IMR-90 (cell line): ENCODE results near the gene LRRC3C. TPM values are rescaled to one million over a fixed set of nuclear protein-coding genes. Genes with fewer than 3 reads are reported as not detected.

Experiments used
- ATAC-seq: fragments of 200-7000 bp; cut with Tn5 transposase; 2 replicates; pipeline ENCODE4 v1.9.1; 2020; ENCODE audit warnings: low read depth, mild to moderate bottlenecking, moderate library complexity
- BruUV-seq: library from RNA; stranded (reverse); fragments of 400-500 nt; replicated peaks from 2 replicates; lab custom pipeline; 2021; lab: Mats Ljungman, UMichigan
- CTCF ChIA-PET: fragments of 300-600 bp; formaldehyde crosslinking; extraction: SDS; loops from one replicate; lab custom pipeline; 2021; ENCODE audit warnings: antibody characterized with exemption; lab: Yijun Ruan, JAX
- POLR2A ChIA-PET: fragments of 300-600 bp; sonication (Branson Sonifier 250); formaldehyde crosslinking; loops from one replicate; lab custom pipeline; 2022; ENCODE audit warnings: antibody characterized with exemption; ENCODE audit not compliant: unreplicated experiment; lab: Charles Lee
- DNase-seq: peaks from one replicate; pipeline ENCODE4 v3.0.0; 2013
- H2AFZ ChIP-seq: replicated peaks from 2 replicates; pipeline ENCODE3; 2013; ENCODE audit warnings: low read length, mild to moderate bottlenecking; ENCODE audit not compliant: poor library complexity
- H2AK5ac ChIP-seq: 2 replicates; pipeline ENCODE4 v1.6.1; 2013; ENCODE audit warnings: low read depth, low read length, inconsistent platforms
- H2AK9ac ChIP-seq: replicated peaks from 2 replicates; pipeline ENCODE3; 2013; ENCODE audit warnings: mild to moderate bottlenecking, low read depth, low read length, moderate library complexity; ENCODE audit not compliant: poor library complexity
- H2BK120ac ChIP-seq: 2 replicates; pipeline ENCODE4 v1.6.1; 2013; ENCODE audit warnings: low read depth, low read length, inconsistent platforms
- H2BK15ac ChIP-seq: 3 replicates; pipeline ENCODE4 v1.6.1; 2013; ENCODE audit warnings: low read depth, low read length, inconsistent platforms
- H2BK20ac ChIP-seq: 2 replicates; pipeline ENCODE4 v1.6.1; 2013; ENCODE audit warnings: low read depth, mild to moderate bottlenecking, inconsistent platforms, low read length, moderate library complexity
- H2BK5ac ChIP-seq: 2 replicates; pipeline ENCODE4 v1.6.1; 2013; ENCODE audit warnings: mild to moderate bottlenecking, low read depth, low read length, inconsistent platforms; ENCODE audit not compliant: poor library complexity, severe bottlenecking
- H3K14ac ChIP-seq: replicated peaks from 2 replicates; pipeline ENCODE4 v1.6.1; 2013; ENCODE audit warnings: low read depth, low read length, inconsistent platforms
- H3K18ac ChIP-seq: 2 replicates; pipeline ENCODE4 v1.6.1; 2013; ENCODE audit warnings: low read depth, low read length, control low read depth
- H3K23ac ChIP-seq: 2 replicates; pipeline ENCODE4 v1.6.1; 2013; ENCODE audit warnings: low read depth, low read length, inconsistent platforms
- H3K27ac ChIP-seq: 2 replicates; pipeline ENCODE4 v1.5.1; 2013; ENCODE audit warnings: mild to moderate bottlenecking, control low read depth, low read length; ENCODE audit not compliant: insufficient read depth
- H3K27me3 ChIP-seq: 2 replicates; pipeline ENCODE4 v1.6.1; 2013; ENCODE audit warnings: low read length; ENCODE audit not compliant: control insufficient read depth, insufficient read depth
- H3K36me3 ChIP-seq: 2 replicates; pipeline ENCODE4 v1.6.1; 2013; ENCODE audit warnings: low read length, mixed read lengths; ENCODE audit not compliant: control insufficient read depth, insufficient read depth
- H3K4ac ChIP-seq: 2 replicates; pipeline ENCODE4 v1.6.1; 2013; ENCODE audit warnings: low read depth, low read length, inconsistent platforms
- H3K4me1 ChIP-seq: 2 replicates; pipeline ENCODE4 v1.6.1; 2013; ENCODE audit warnings: low read length, mixed read lengths; ENCODE audit not compliant: control insufficient read depth, insufficient read depth
- H3K4me2 ChIP-seq: 2 replicates; pipeline ENCODE4 v1.6.1; 2013; ENCODE audit warnings: low read depth, mild to moderate bottlenecking, control low read depth, low read length, moderate library complexity
- H3K4me3 ChIP-seq: 2 replicates; pipeline ENCODE4 v1.5.1; 2013; ENCODE audit warnings: low read depth, mild to moderate bottlenecking, control low read depth, low read length, moderate library complexity; ENCODE audit not compliant: insufficient read depth
- H3K56ac ChIP-seq: 2 replicates; pipeline ENCODE4 v1.6.1; 2013; ENCODE audit warnings: low read length, inconsistent platforms; ENCODE audit not compliant: insufficient read depth; ENCODE audit errors: extremely low read depth
- H3K79me1 ChIP-seq, 2 experiments: 2 replicates each; pipeline ENCODE4 v1.6.1; 2013; ENCODE audit warnings: low read length in 2 of 2, inconsistent platforms in 1 of 2, low read depth in 1 of 2
- H3K9ac ChIP-seq: 2 replicates; pipeline ENCODE4 v1.6.1; 2013; ENCODE audit warnings: low read depth, low read length, control low read depth
- H3K9me1 ChIP-seq: 2 replicates; pipeline ENCODE4 v1.6.1; 2013; ENCODE audit warnings: low read length, inconsistent platforms; ENCODE audit not compliant: insufficient read depth
- H3K9me3 ChIP-seq: 2 replicates; pipeline ENCODE4 v1.6.1; 2013; ENCODE audit warnings: low read length; ENCODE audit not compliant: control insufficient read depth, insufficient read depth
- H4K20me1 ChIP-seq: 2 replicates; pipeline ENCODE4 v1.6.1; 2013; ENCODE audit warnings: low read length, inconsistent platforms; ENCODE audit not compliant: insufficient read depth
- H4K5ac ChIP-seq: 2 replicates; pipeline ENCODE4 v1.6.1; 2013; ENCODE audit warnings: mild to moderate bottlenecking, low read depth, low read length, control low read depth
- H4K8ac ChIP-seq, 2 experiments: 2 replicates each; pipeline ENCODE4 v1.6.1; 2013; ENCODE audit warnings: low read depth in 2 of 2, low read length in 2 of 2, control low read depth in 1 of 2, inconsistent platforms in 1 of 2
- H4K91ac ChIP-seq: 2 replicates; pipeline ENCODE4 v1.6.1; 2013; ENCODE audit warnings: low read depth, low read length, inconsistent platforms; ENCODE audit not compliant: insufficient read depth
- BHLHE40 ChIP-seq: fragments of 150-350 bp; IDR thresholded peaks from 2 replicates; pipeline ENCODE4 v1.6.1; 2016; ENCODE audit warnings: mild to moderate bottlenecking, low read depth, low read length
- CHD1 ChIP-seq: IDR thresholded peaks from 2 replicates; pipeline ENCODE4 v1.6.1; 2012; ENCODE audit warnings: low read depth, low read length, improper control_type of control experiment
- FOS ChIP-seq: fragments of 150-350 bp; IDR thresholded peaks from 2 replicates; pipeline ENCODE4 v1.6.1; 2016; ENCODE audit warnings: low read depth, low read length
- MAFK ChIP-seq: IDR thresholded peaks from 2 replicates; pipeline ENCODE4 v1.6.1; 2012; ENCODE audit warnings: low read depth, low read length, improper control_type of control experiment
- MAZ ChIP-seq: IDR thresholded peaks from 2 replicates; pipeline ENCODE4 v1.6.1; 2012; ENCODE audit warnings: low read depth, mild to moderate bottlenecking, low read length, improper control_type of control experiment, moderate library complexity, borderline replicate concordance
- MXI1 ChIP-seq: IDR thresholded peaks from 2 replicates; pipeline ENCODE4 v1.6.1; 2012; ENCODE audit warnings: low read depth, mild to moderate bottlenecking, low read length, moderate library complexity, borderline replicate concordance
- NFE2L2 ChIP-seq: fragments of 150-350 bp; IDR thresholded peaks from 2 replicates; pipeline ENCODE4 v1.6.1; 2016; ENCODE audit warnings: low read depth, mild to moderate bottlenecking, low read length
- POLR2A ChIP-seq: IDR thresholded peaks from 2 replicates; pipeline ENCODE4 v1.6.1; 2012; ENCODE audit warnings: mild to moderate bottlenecking, low read depth, low read length
- RAD21 ChIP-seq: IDR thresholded peaks from 2 replicates; pipeline ENCODE4 v1.6.1; 2012; ENCODE audit warnings: low read length, improper control_type of control experiment
- RCOR1 ChIP-seq: IDR thresholded peaks from 2 replicates; pipeline ENCODE4 v1.6.1; 2012; ENCODE audit warnings: mild to moderate bottlenecking, low read length, improper control_type of control experiment; ENCODE audit not compliant: insufficient replicate concordance
- RFX5 ChIP-seq: IDR thresholded peaks from 2 replicates; pipeline ENCODE4 v1.8.0; 2012; ENCODE audit warnings: low read depth, mild to moderate bottlenecking, low read length, moderate library complexity
- SMC3 ChIP-seq: fragments of 150-350 bp; IDR thresholded peaks from 2 replicates; pipeline ENCODE4 v1.6.1; 2016; ENCODE audit warnings: low read depth, mild to moderate bottlenecking, antibody characterized with exemption, low read length, moderate library complexity
- WGBS, 2 experiments: methylation state at CpG; one replicate each; pipeline versions ENCODE4 v1.1.5 to v1.1.7; 2013; ENCODE audit warnings: missing lambda C conversion rate in 2 of 2; ENCODE audit not compliant: insufficient read length in 1 of 2; ENCODE audit errors: extremely low coverage in 2 of 2; 5-methylcytosine and 5-hydroxymethylcytosine counted together
- dilution Hi-C: fragments of 300-500 bp; cut with HindIII; formaldehyde crosslinking; loops from one replicate; pipeline ENCODE4 v1.14.3; 2018; ENCODE audit warnings: low sequenced_read_pairs; ENCODE audit not compliant: unreplicated experiment
- in situ Hi-C: fragments of 300-500 bp; cut with MboI; formaldehyde crosslinking; loops from 3 replicates; pipeline ENCODE4 v1.14.3; 2019; ENCODE audit warnings: low sequenced_read_pairs, inconsistent platforms, mixed read lengths
- intact Hi-C: fragments of 100-400 bp; cut with micrococcal nuclease; formaldehyde crosslinking; loops from 2 replicates; pipeline ENCODE4 v1.10.0; 2022
- polyA plus RNA-seq, 3 experiments: library from polyadenylated mRNA; depleted of rRNA; stranded (reverse); fragments of >200 nt; gene quantifications; 2 replicates each; pipeline ENCODE4 v1.2.3, GENCODE V29; 2012; ENCODE audit warnings: low replicate concordance in 1 of 3
- total RNA-seq: library from RNA; depleted of rRNA; stranded (reverse); fragments of >200 nt; gene quantifications from 2 replicates; pipeline ENCODE4 v1.2.3, GENCODE V29; 2012
- TF ChIP-seq, protein P1 (sequence below): conservative IDR thresholded peaks from 2 replicates; pipeline ENCODE4 v1.5.1; 2012; ENCODE audit warnings: mild to moderate bottlenecking, low read depth, low read length, improper control_type of control experiment

LRRC3C gene
- total and polyA plus RNA-seq, 2 of the 4 experiments (the other 2 are of a cell fraction) = not detected

DNA sequence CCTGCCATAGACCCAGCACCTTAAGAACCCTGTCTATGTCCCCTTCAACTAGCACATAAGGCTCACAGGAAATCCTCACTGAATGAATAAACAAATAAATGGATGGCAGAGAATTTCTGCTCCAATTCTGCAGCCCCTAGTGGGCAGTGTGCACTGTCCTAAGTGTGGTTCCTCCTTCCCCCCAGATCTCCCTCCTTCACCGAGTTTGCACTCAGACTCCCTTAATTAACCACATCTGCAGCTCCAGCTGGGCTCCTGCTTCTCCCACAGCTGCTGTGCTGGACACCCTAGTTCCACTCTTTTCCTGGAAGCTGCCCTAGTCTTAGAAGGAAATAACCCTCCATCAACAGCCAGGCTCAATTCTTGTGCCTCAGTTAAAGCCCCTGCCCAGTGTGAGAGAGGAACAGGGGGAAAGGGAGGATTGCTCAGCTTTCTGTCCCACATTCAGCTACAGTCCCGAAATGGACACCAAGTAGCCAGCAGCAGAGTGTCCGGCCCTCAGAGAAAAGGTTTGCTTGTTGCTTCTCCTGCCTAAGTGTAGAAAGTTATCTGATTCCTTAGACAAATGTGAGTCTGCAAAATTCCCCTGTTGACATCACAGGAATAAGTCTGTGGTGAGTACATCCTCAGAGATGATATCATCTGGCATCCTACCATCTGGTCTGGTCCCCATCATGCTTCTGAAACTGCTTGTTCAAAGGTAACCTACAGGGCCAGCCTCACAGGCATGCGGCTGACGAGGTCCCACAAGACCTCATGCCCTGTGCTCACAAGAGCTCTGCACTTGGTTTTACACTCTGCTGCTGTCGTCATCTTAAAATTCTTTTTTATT, 12.3 kb downstream of the LRRC3C start (continued):
- TF ChIP-seq RCOR1 = no peak
- TF ChIP-seq POLR2A = no peak; the same call in 1 of the 2 replicates
- TF ChIP-seq NFE2L2 = peak; percentile 82

DNA sequence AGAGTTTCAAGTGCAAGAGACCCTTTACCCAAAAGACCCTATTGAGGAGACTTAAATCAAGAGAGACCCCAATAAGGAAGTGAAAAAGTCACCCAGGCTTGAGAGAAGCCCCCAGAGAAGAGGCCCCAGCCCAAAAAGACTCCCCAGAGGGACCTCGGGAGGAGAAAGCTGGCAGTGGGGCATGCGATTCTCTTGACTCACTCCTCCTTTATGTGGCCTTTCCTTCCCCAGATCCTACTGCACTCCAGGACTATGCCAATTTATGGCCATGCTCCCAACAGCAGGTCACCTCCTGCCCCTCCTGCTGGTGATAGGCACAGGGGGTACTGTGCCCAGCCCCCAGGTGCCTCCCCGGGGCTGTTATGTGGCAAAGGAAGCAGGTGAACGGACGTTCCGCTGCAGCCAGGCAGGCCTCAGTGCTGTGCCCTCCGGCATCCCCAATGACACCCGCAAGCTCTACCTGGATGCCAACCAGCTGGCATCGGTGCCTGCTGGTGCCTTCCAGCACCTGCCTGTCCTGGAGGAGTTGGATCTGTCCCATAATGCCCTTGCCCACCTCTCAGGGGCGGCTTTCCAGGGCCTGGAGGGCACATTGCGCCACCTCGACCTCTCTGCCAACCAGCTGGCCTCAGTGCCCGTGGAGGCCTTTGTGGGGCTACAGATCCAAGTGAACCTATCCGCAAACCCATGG, 16.3 kb downstream of the LRRC3C start:
- Histone ChIP-seq H3K18ac (no peak overlapping the region), H3K27ac (no peak overlapping the region), H3K56ac (no peak overlapping the region), H2AFZ (no peak overlapping the region), H2AK9ac (peak overlapping the region; percentile 58), H3K4me2 (no peak overlapping the region), H3K36me3 (no peaks in the 10 kb centered on the region), H4K91ac (no peak overlapping the region), H3K9ac (no peak overlapping the region), H3K14ac (no peak overlapping the region), H3K79me1 (no peaks in the 10 kb centered on the region), H3K4me3 (no peak overlapping the region), H2BK20ac (no peak overlapping the region), H2AK5ac (no peak overlapping the region), H2BK120ac (no peak overlapping the region), H4K8ac (no peak overlapping the region), H3K9me1 (peaks cover 10% of the 10 kb centered on the region), H3K27me3 (peaks cover 7% of the 10 kb centered on the region), H2BK15ac (no peak overlapping the region), H3K23ac (no peak overlapping the region), H3K9me3 (no peaks in the 10 kb centered on the region), H4K20me1 (no peaks in the 10 kb centered on the region; the same call in 1 of the 2 replicates), H2BK5ac (no peak overlapping the region), H3K4ac (no peak overlapping the region), H4K5ac (no peak overlapping the region), H3K4me1 (peaks cover 9% of the 10 kb centered on the region)
- intact Hi-C loops = no loop called here
- BruUV-seq = no TSS peak
- TF ChIP-seq FOS = no peak
- TF ChIP-seq CHD1 = no peak
- TF ChIP-seq, protein P1, sequence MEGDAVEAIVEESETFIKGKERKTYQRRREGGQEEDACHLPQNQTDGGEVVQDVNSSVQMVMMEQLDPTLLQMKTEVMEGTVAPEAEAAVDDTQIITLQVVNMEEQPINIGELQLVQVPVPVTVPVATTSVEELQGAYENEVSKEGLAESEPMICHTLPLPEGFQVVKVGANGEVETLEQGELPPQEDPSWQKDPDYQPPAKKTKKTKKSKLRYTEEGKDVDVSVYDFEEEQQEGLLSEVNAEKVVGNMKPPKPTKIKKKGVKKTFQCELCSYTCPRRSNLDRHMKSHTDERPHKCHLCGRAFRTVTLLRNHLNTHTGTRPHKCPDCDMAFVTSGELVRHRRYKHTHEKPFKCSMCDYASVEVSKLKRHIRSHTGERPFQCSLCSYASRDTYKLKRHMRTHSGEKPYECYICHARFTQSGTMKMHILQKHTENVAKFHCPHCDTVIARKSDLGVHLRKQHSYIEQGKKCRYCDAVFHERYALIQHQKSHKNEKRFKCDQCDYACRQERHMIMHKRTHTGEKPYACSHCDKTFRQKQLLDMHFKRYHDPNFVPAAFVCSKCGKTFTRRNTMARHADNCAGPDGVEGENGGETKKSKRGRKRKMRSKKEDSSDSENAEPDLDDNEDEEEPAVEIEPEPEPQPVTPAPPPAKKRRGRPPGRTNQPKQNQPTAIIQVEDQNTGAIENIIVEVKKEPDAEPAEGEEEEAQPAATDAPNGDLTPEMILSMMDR = no peak
- TF ChIP-seq MXI1 = no peak
- TF ChIP-seq BHLHE40 = no peak
- TF ChIP-seq MAFK = no peak
- TF ChIP-seq NFE2L2 = no peak
- no peak for TF ChIP-seq MAZ
- no peak for TF ChIP-seq RFX5
- no peak for TF ChIP-seq RAD21
- TF ChIP-seq POLR2A = no peak
- no peak for TF ChIP-seq RCOR1
- TF ChIP-seq SMC3 = no peak
- 85% methylated on average over 12 of the region's 14 CpGs; no CpG with 5 or more reads in 1 of the 2 experiments for WGBS, 2 experiments
- dilution Hi-C loops = no loop called here
- POLR2A ChIA-PET = no interaction called here
- CTCF ChIA-PET = no interaction called here
- ATAC-seq (no peak), DNase-seq (no peak)
- in situ Hi-C loops = no loop called here
